Measurements from ENCODE around the gene IKZF3. TPM values are rescaled to one million over a fixed set of nuclear protein-coding genes. Genes with fewer than 3 reads are reported as not detected.

The IKZF3 gene
- total and polyA plus RNA-seq, 2 donors from 2014 or later, result 0.09 to 10.2 TPM

DNA sequence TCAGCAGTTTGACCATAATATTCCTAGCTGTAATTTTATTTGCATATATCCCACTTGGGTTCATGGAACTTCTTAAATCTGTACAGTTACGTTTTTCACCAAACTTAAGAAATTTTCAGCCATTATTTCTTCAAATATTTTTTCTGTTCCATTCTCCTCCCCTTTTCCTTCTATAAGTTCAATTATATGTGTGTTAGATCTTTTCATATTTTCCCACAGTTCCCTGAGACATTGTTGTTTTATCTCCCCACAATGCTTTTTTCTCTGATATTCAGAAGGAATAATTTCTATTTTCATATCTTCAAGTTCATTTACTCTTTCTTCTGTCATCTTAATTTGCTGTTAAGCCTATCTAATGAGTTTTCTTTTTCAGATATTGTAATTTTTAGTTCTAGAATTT is 26.1 kb downstream of the IKZF3 start:
- H3K36me3 ChIP-seq (ENCODE audit: control insufficient read depth in 2 of 3, insufficient read depth in 3 of 3, low read length in 3 of 3), result no peaks in the 10 kb centered on the region
- TF ChIP-seq, protein P1, sequence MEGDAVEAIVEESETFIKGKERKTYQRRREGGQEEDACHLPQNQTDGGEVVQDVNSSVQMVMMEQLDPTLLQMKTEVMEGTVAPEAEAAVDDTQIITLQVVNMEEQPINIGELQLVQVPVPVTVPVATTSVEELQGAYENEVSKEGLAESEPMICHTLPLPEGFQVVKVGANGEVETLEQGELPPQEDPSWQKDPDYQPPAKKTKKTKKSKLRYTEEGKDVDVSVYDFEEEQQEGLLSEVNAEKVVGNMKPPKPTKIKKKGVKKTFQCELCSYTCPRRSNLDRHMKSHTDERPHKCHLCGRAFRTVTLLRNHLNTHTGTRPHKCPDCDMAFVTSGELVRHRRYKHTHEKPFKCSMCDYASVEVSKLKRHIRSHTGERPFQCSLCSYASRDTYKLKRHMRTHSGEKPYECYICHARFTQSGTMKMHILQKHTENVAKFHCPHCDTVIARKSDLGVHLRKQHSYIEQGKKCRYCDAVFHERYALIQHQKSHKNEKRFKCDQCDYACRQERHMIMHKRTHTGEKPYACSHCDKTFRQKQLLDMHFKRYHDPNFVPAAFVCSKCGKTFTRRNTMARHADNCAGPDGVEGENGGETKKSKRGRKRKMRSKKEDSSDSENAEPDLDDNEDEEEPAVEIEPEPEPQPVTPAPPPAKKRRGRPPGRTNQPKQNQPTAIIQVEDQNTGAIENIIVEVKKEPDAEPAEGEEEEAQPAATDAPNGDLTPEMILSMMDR (IDR thresholded peaks at IDR 0.05; ENCODE audit: borderline replicate concordance, extremely low read depth, insufficient read depth), result no peak
- H3K9me3 ChIP-seq (ENCODE audit: control insufficient read depth in 2 of 3, insufficient read depth in 1 of 3, low read length in 3 of 3), result peaks cover 0 to 9% (median 0%) of the 10 kb centered on the region in 3 donors
- no peaks in the 10 kb centered on the region for H3K4me1 ChIP-seq (ENCODE audit: control insufficient read depth in 2 of 3, insufficient read depth in 2 of 3, low read depth in 1 of 3, low read length in 3 of 3)
- no peak overlapping the region for H3K27ac ChIP-seq (ENCODE audit: low read depth in 2 of 2, low read length in 2 of 2)
- intact Hi-C loops (cut with DNase I), result no loop called here
- no peaks in the 10 kb centered on the region for H3K27me3 ChIP-seq (ENCODE audit: control insufficient read depth, insufficient read depth, low read length)
- FAIRE-seq, result no peak
- no peak for DNase-seq
- no peak overlapping the region for H3K9ac ChIP-seq (ENCODE audit: low read length in 3 of 3)
- H3K4me3 ChIP-seq (ENCODE audit: low read length in 3 of 3), result no peak overlapping the region

DNA sequence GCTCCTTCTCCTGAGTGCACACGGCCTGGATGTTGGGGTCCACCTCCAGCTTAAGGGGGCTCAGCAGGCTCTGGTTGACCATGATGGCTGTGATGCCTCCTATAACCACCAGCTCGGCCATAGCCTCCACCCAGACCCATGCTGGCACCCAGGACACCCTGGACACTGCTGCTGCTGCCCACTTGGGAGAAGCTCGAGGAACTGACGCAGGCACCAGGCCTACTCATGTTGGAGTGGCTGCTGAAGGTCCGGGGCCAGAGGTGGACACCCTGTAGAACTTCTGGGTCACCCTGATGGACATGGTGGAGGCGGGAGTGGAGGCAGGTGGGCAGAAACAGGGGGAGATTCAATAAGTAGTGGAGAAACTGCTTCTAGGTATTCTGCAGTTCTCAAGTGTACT is 28.0 kb downstream of the IKZF3 start:
- Histone ChIP-seq H3K27ac (ENCODE audit: low read depth in 2 of 2, low read length in 2 of 2) (no peak overlapping the region), H3K27me3 (ENCODE audit: control insufficient read depth, insufficient read depth, low read length) (no peaks in the 10 kb centered on the region), H3K36me3 (ENCODE audit: control insufficient read depth in 2 of 3, insufficient read depth in 3 of 3, low read length in 3 of 3) (no peaks in the 10 kb centered on the region), H3K9ac (ENCODE audit: low read length in 3 of 3) (no peak overlapping the region), H3K9me3 (ENCODE audit: control insufficient read depth in 2 of 3, insufficient read depth in 1 of 3, low read length in 3 of 3) (peaks cover 0 to 9% (median 0%) of the 10 kb centered on the region in 3 donors), H3K4me1 (ENCODE audit: control insufficient read depth in 2 of 3, insufficient read depth in 2 of 3, low read depth in 1 of 3, low read length in 3 of 3) (no peaks in the 10 kb centered on the region), H3K4me3 (ENCODE audit: low read length in 3 of 3) (no peak overlapping the region)
- TF ChIP-seq, protein P1 (IDR thresholded peaks at IDR 0.05; ENCODE audit: borderline replicate concordance, extremely low read depth, insufficient read depth), result no peak
- FAIRE-seq (no peak), DNase-seq (no peak)
- intact Hi-C loops (cut with DNase I), result no loop called here

DNA sequence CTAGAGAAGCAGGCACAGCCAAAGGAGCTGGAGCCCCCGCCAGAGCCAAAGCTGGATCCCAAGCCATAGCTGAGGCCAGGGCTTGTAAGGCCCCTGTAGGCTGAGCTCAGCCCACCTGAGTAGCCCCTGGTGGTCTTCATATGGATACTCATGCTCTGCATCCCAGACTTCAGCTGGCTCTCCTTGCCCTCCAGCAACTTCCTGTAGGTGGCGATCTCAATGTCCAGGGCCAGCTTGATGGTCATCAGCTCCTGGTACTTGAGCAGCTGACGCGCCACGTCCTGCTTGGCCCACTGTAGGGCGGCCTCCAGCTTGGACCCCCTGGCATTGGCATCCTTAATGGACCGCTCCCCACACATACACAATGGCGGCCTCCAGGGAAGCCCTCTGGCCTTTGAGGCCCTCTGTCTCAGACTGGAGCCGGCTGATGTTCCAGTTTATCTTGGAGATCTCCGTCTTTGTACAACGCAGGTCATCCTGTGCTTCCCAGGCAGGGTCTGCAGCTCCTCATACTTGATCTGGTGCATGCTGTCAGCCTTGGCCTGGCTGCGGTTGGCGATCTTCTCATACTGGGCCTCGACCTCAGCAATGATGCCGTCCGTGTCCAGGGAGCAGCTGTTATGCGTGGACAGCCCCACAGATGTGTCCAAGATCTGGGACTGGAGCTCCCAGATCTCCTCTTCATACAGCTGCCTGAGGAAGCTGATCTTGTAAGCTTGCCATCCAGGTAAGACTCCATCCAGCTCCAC is 28.9 kb downstream of the IKZF3 start:
- no peak for FAIRE-seq
- intact Hi-C loops (cut with DNase I), result no loop called here

More for the DNA sequence above, 28.9 kb downstream of the IKZF3 start:
- peaks cover 0 to 9% (median 0%) of the 10 kb centered on the region in 3 donors for H3K9me3 ChIP-seq (ENCODE audit: control insufficient read depth in 2 of 3, insufficient read depth in 1 of 3, low read length in 3 of 3)
- H3K27me3 ChIP-seq (ENCODE audit: control insufficient read depth, insufficient read depth, low read length), result no peaks in the 10 kb centered on the region
- no peak overlapping the region for H3K4me3 ChIP-seq (ENCODE audit: low read length in 3 of 3)
- TF ChIP-seq, protein P1 (IDR thresholded peaks at IDR 0.05; ENCODE audit: borderline replicate concordance, extremely low read depth, insufficient read depth), result no peak
- no peak overlapping the region for H3K27ac ChIP-seq (ENCODE audit: low read depth in 2 of 2, low read length in 2 of 2)
- H3K36me3 ChIP-seq (ENCODE audit: control insufficient read depth in 2 of 3, insufficient read depth in 3 of 3, low read length in 3 of 3), result no peaks in the 10 kb centered on the region
- H3K4me1 ChIP-seq (ENCODE audit: control insufficient read depth in 2 of 3, insufficient read depth in 2 of 3, low read depth in 1 of 3, low read length in 3 of 3), result no peaks in the 10 kb centered on the region
- no peak overlapping the region for H3K9ac ChIP-seq (ENCODE audit: low read length in 3 of 3)
- DNase-seq, result no peak

All from kidney (tissue), 14 donors.